Measurements from ENCODE around the gene TTR. TPM values are rescaled to one million over a fixed set of nuclear protein-coding genes. Genes with fewer than 3 reads are reported as not detected.

The TTR gene
- total and polyA plus RNA-seq, 2 experiments from 2014 or later = not detected

DNA sequence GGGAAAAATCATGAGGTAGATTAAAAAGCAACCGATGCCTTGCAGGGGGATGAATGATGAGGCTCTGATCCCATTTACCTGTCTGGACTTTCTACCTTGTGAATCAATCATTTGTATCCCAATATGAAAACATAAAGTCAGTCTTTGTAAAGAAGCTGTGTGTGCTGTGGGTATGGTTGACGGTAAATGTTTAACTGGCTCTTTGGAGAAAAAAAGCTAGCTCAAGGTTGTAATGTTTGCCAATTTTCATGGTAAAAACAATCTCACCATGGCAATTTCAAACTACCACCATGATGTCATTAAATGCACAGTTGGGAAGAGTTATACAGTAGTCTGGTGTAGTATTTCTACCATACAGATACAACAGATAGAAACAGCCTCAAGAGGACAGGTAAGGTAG, 14.6 kb downstream of the TTR start (continued):
- TF ChIP-seq, protein P1, sequence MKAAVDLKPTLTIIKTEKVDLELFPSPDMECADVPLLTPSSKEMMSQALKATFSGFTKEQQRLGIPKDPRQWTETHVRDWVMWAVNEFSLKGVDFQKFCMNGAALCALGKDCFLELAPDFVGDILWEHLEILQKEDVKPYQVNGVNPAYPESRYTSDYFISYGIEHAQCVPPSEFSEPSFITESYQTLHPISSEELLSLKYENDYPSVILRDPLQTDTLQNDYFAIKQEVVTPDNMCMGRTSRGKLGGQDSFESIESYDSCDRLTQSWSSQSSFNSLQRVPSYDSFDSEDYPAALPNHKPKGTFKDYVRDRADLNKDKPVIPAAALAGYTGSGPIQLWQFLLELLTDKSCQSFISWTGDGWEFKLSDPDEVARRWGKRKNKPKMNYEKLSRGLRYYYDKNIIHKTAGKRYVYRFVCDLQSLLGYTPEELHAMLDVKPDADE (IDR thresholded peaks at IDR 0.05) = no peak

DNA sequence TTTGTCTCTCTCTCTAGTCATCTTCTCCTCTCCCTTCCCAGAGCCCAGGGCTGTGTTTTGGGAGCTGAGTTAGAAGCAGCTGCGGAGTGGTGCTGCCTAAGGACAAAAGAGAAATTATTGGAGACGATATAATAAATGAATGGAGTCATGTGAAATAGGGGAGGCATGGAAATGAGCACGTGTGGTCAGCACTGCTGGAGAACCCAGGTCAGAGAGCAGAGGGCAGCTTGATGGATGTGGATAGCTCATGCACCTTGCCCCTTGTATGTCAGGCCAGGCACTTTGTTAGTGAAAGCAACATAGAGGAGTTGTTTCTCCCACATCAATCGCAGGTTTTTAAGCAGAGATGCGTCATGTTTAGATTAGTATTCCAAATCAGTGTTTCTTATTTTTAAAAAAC, 15.7 kb downstream of the TTR start:
- Histone ChIP-seq H3K79me2 (replicated peaks; ENCODE audit: insufficient read depth) (no peaks in the 10 kb centered on the region), H3K27ac (ENCODE audit: low read depth) (no peak overlapping the region), H4K20me1 (replicated peaks; ENCODE audit: insufficient read depth) (no peaks in the 10 kb centered on the region), H3K27me3 (ENCODE audit: insufficient read depth) (no peaks in the 10 kb centered on the region), H3K9me2 (ENCODE audit: insufficient read depth) (no peaks in the 10 kb centered on the region), H3K36me3 (ENCODE audit: insufficient read depth) (no peaks in the 10 kb centered on the region), H3K4me3 (no peak overlapping the region), H3K4me2 (no peak overlapping the region), H2AFZ (no peak overlapping the region), H3F3A (replicated peaks; ENCODE audit: low read depth) (no peaks in the 10 kb centered on the region), H3K4me1 (ENCODE audit: insufficient read depth) (peaks cover 6% of the 10 kb centered on the region; the same call in 1 of the 2 replicates)
- Mint-ChIP-seq H3K36me3 (ENCODE audit: low read depth) (no peaks in the 10 kb centered on the region), H3K27me3 (ENCODE audit: insufficient read depth, low read depth, poor library complexity) (no peaks in the 10 kb centered on the region), H3K4me3 (no peak overlapping the region), H3K27ac (no peak overlapping the region), H3K9me3 (no peaks in the 10 kb centered on the region), H3K4me1 (peaks cover 19% of the 10 kb centered on the region; the same call in 2 of the 3 replicates)
- no peak for ATAC-seq
- DNase-seq (ENCODE audit: low spot score) = no peak
- no peak for TF ChIP-seq NANOG (IDR thresholded peaks at IDR 0.05; ENCODE audit: borderline replicate concordance)
- TF ChIP-seq, protein P1 (IDR thresholded peaks at IDR 0.05) = no peak
- no peak for TF ChIP-seq ZNF114 (CRISPR knock-in tag; IDR thresholded peaks at IDR 0.05)
- TF ChIP-seq JUNB (IDR thresholded peaks at IDR 0.05; ENCODE audit: unreplicated experiment) = no peak
- TF ChIP-seq POLR2AphosphoS5 (IDR thresholded peaks at IDR 0.05; ENCODE audit: low read depth) = no peak
- no peak for TF ChIP-seq ZNF331 (CRISPR knock-in tag; IDR thresholded peaks at IDR 0.05; ENCODE audit: low read depth)
- TF ChIP-seq CREB1 (CRISPR knock-in tag; IDR thresholded peaks at IDR 0.05; ENCODE audit: low read depth) = no peak
- TF ChIP-seq EZH2phosphoT487 (IDR thresholded peaks at IDR 0.05; ENCODE audit: unreplicated experiment) = no peak
- TF ChIP-seq, protein P2, sequence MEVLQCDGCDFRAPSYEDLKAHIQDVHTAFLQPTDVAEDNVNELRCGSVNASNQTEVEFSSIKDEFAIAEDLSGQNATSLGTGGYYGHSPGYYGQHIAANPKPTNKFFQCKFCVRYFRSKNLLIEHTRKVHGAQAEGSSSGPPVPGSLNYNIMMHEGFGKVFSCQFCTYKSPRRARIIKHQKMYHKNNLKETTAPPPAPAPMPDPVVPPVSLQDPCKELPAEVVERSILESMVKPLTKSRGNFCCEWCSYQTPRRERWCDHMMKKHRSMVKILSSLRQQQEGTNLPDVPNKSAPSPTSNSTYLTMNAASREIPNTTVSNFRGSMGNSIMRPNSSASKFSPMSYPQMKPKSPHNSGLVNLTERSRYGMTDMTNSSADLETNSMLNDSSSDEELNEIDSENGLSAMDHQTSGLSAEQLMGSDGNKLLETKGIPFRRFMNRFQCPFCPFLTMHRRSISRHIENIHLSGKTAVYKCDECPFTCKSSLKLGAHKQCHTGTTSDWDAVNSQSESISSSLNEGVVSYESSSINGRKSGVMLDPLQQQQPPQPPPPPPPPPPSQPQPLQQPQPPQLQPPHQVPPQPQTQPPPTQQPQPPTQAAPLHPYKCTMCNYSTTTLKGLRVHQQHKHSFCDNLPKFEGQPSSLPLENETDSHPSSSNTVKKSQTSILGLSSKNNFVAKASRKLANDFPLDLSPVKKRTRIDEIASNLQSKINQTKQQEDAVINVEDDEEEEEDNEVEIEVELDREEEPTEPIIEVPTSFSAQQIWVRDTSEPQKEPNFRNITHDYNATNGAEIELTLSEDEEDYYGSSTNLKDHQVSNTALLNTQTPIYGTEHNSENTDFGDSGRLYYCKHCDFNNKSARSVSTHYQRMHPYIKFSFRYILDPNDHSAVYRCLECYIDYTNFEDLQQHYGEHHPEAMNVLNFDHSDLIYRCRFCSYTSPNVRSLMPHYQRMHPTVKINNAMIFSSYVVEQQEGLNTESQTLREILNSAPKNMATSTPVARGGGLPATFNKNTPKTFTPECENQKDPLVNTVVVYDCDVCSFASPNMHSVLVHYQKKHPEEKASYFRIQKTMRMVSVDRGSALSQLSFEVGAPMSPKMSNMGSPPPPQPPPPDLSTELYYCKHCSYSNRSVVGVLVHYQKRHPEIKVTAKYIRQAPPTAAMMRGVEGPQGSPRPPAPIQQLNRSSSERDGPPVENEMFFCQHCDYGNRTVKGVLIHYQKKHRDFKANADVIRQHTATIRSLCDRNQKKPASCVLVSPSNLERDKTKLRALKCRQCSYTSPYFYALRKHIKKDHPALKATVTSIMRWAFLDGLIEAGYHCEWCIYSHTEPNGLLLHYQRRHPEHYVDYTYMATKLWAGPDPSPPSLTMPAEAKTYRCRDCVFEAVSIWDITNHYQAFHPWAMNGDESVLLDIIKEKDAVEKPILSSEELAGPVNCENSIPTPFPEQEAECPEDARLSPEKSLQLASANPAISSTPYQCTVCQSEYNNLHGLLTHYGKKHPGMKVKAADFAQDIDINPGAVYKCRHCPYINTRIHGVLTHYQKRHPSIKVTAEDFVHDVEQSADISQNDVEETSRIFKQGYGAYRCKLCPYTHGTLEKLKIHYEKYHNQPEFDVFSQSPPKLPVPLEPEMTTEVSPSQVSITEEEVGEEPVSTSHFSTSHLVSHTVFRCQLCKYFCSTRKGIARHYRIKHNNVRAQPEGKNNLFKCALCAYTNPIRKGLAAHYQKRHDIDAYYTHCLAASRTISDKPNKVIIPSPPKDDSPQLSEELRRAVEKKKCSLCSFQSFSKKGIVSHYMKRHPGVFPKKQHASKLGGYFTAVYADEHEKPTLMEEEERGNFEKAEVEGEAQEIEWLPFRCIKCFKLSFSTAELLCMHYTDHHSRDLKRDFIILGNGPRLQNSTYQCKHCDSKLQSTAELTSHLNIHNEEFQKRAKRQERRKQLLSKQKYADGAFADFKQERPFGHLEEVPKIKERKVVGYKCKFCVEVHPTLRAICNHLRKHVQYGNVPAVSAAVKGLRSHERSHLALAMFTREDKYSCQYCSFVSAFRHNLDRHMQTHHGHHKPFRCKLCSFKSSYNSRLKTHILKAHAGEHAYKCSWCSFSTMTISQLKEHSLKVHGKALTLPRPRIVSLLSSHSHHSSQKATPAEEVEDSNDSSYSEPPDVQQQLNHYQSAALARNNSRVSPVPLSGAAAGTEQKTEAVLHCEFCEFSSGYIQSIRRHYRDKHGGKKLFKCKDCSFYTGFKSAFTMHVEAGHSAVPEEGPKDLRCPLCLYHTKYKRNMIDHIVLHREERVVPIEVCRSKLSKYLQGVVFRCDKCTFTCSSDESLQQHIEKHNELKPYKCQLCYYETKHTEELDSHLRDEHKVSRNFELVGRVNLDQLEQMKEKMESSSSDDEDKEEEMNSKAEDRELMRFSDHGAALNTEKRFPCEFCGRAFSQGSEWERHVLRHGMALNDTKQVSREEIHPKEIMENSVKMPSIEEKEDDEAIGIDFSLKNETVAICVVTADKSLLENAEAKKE (CRISPR knock-in tag; IDR thresholded peaks at IDR 0.05) = no peak
- no peak for TF ChIP-seq EZH2 (IDR thresholded peaks at IDR 0.05; ENCODE audit: low read depth, unreplicated experiment)
- TF ChIP-seq, protein P3, sequence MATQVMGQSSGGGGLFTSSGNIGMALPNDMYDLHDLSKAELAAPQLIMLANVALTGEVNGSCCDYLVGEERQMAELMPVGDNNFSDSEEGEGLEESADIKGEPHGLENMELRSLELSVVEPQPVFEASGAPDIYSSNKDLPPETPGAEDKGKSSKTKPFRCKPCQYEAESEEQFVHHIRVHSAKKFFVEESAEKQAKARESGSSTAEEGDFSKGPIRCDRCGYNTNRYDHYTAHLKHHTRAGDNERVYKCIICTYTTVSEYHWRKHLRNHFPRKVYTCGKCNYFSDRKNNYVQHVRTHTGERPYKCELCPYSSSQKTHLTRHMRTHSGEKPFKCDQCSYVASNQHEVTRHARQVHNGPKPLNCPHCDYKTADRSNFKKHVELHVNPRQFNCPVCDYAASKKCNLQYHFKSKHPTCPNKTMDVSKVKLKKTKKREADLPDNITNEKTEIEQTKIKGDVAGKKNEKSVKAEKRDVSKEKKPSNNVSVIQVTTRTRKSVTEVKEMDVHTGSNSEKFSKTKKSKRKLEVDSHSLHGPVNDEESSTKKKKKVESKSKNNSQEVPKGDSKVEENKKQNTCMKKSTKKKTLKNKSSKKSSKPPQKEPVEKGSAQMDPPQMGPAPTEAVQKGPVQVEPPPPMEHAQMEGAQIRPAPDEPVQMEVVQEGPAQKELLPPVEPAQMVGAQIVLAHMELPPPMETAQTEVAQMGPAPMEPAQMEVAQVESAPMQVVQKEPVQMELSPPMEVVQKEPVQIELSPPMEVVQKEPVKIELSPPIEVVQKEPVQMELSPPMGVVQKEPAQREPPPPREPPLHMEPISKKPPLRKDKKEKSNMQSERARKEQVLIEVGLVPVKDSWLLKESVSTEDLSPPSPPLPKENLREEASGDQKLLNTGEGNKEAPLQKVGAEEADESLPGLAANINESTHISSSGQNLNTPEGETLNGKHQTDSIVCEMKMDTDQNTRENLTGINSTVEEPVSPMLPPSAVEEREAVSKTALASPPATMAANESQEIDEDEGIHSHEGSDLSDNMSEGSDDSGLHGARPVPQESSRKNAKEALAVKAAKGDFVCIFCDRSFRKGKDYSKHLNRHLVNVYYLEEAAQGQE (IDR thresholded peaks at IDR 0.05; ENCODE audit: unreplicated experiment) = no peak
